Measurements from ENCODE around the gene CCDC170. TPM values are rescaled to one million over a fixed set of nuclear protein-coding genes. Genes with fewer than 3 reads are reported as not detected.

Gene CCDC170
- total RNA-seq, 1 experiment from 2014 or later, result not detected

GRCh38 chr6:151655099-151655498 lies 161.3 kb downstream of the CCDC170 start:
- DNase-seq (ENCODE audit: low read depth), result no peak

- DNase-seq (ENCODE audit: low read depth), result no peak
These were observed 162.6 kb downstream of the CCDC170 start for GRCh38 chr6:151656392-151656791.

- DNase-seq (ENCODE audit: low read depth), result no peak
These were observed 164.3 kb downstream of the CCDC170 start for GRCh38 chr6:151658091-151658490.

- no peak for DNase-seq (ENCODE audit: low read depth)
These were observed 165.4 kb downstream of the CCDC170 start for GRCh38 chr6:151659212-151659611.

- no peak for DNase-seq (ENCODE audit: low read depth)
These were observed 167.7 kb downstream of the CCDC170 start for GRCh38 chr6:151661509-151661908.

- peak; percentile 17 for DNase-seq (ENCODE audit: low read depth)
These were observed 168.1 kb downstream of the CCDC170 start for GRCh38 chr6:151661928-151662327.

- DNase-seq (ENCODE audit: low read depth), result no peak
These were observed 169.7 kb downstream of the CCDC170 start for GRCh38 chr6:151663559-151663958.

GRCh38 chr6:151664390-151664789 lies 170.6 kb downstream of the CCDC170 start:
- DNase-seq (ENCODE audit: low read depth), result no peak

- no peak for DNase-seq (ENCODE audit: low read depth)
These were observed 171.5 kb downstream of the CCDC170 start for GRCh38 chr6:151665329-151665728.

GRCh38 chr6:151666526-151666925 lies 172.7 kb downstream of the CCDC170 start:
- DNase-seq (ENCODE audit: low read depth), result no peak

GRCh38 chr6:151669208-151669560 lies 175.4 kb downstream of the CCDC170 start:
- no peak for DNase-seq (ENCODE audit: low read depth)

- no peak for DNase-seq (ENCODE audit: low read depth)
These were observed 176.3 kb downstream of the CCDC170 start for GRCh38 chr6:151670116-151670515.

Other genes starting within 250 kb of the CCDC170 start
- 24.5 and 26.4 TPM in 2 replicates for gene ZBTB2, start 102.5 kb upstream of the CCDC170 start, total RNA-seq (2014; rRNA removed; shearing (Covaris generic))
- gene RMND1, start 41.9 kb upstream of the CCDC170 start, total RNA-seq (2014; rRNA removed; shearing (Covaris generic)), result 28.8 and 35.2 TPM in 2 replicates